Upper lobe of left lung (tissue), 6 donors: ENCODE results near the gene CAPN6. TPM values are rescaled to one million over a fixed set of nuclear protein-coding genes. Genes with fewer than 3 reads are reported as not detected.

Experiments
- ATAC-seq, 2 donors: fragments of 200-7000 bp; cut with Tn5 transposase; one replicate each; pipeline ENCODE4 v1.9.1; 2022; ENCODE audit warnings: mild to moderate bottlenecking in 2 of 2, moderate library complexity in 2 of 2; ENCODE audit not compliant: low FRiP score in 2 of 2
- DNase-seq, 2 donors: peaks; one replicate each; pipeline ENCODE4 v3.0.0-alpha.2; 2019 to 2020
- H3K27ac ChIP-seq, 4 donors: fragments of 200-600 bp; sonication (generic); one replicate each; pipeline ENCODE4 v1.5.1; 2016 to 2019
- H3K27me3 ChIP-seq, 4 donors: fragments of 200-600 bp; sonication (generic); one replicate each; pipeline ENCODE4 v1.5.1; 2017 to 2019
- H3K36me3 ChIP-seq, 4 donors: fragments of 200-600 bp; sonication (generic); one replicate each; pipeline ENCODE4 v1.5.1; 2016 to 2019
- H3K4me1 ChIP-seq, 4 donors: fragments of 200-600 bp; sonication (generic); one replicate each; pipeline ENCODE4 v1.5.1; 2018 to 2019
- H3K4me3 ChIP-seq, 4 donors: fragments of 200-600 bp; sonication (generic); one replicate each; pipeline ENCODE4 v1.5.1; 2017 to 2019; ENCODE audit warnings: mild to moderate bottlenecking in 2 of 4, moderate library complexity in 1 of 4
- H3K9me3 ChIP-seq, 4 donors: fragments of 200-600 bp; sonication (generic); one replicate each; pipeline ENCODE4 v1.5.1; 2018 to 2019
- EP300 ChIP-seq, 4 donors: sonication (generic); formaldehyde crosslinking; IDR thresholded peaks; one replicate each; pipeline ENCODE4 v1.5.1; 2017; ENCODE audit warnings: antibody characterized with exemption in 4 of 4, control low read depth in 2 of 4
- POLR2A ChIP-seq, 4 donors: fragments of 450-650 bp; IDR thresholded peaks; one replicate each; pipeline ENCODE4 v1.5.1; 2016 to 2017; ENCODE audit warnings: antibody characterized with exemption in 4 of 4, mild to moderate bottlenecking in 2 of 4
- POLR2AphosphoS5 ChIP-seq, 2 donors: sonication (generic); formaldehyde crosslinking; IDR thresholded peaks; one replicate each; pipeline ENCODE4 v1.5.1; 2017; ENCODE audit warnings: antibody characterized with exemption in 2 of 2
- WGBS, 2 donors: methylation state at CpG; one replicate each; pipeline ENCODE4 v1.1.5; 2017 to 2018; 5-methylcytosine and 5-hydroxymethylcytosine counted together
- total RNA-seq, 6 donors: library from RNA; depleted of rRNA in 4 of 6; stranded (reverse); fragments of >200 nt in 4 of 6; gene quantifications; one replicate each; pipeline versions ENCODE4 v1.1.0 to v1.2.1, GENCODE V29; 2016 to 2021
- TF ChIP-seq, protein P1 (sequence below), 6 experiments: fragments of 450-650 bp in 4 of 6; fragments of 200-600 bp in 2 of 6; sonication (generic) in 2 of 6; IDR thresholded peaks; one replicate each; pipeline ENCODE4 v1.5.1; 2016 to 2019; ENCODE audit warnings: antibody characterized with exemption in 6 of 6
- donor health status: DM: no; HTN: no; CAD: no; lungs with moderate emphysema.
- donor health status: DM: no; HTN: yes; CAD: no; lungs with severe emphysema.

CAPN6 gene
- total RNA-seq, 6 donors from 2014 or later = 0.20 to 0.69 (median 0.43) TPM; not detected in 2

GRCh38 chrX:111308039-111308438, 37.8 kb upstream of the CAPN6 start:
- no peak for TF ChIP-seq POLR2AphosphoS5 (IDR thresholded peaks at IDR 0.05)
- no peak for TF ChIP-seq EP300 (IDR thresholded peaks at IDR 0.05)
- TF ChIP-seq, protein P1, sequence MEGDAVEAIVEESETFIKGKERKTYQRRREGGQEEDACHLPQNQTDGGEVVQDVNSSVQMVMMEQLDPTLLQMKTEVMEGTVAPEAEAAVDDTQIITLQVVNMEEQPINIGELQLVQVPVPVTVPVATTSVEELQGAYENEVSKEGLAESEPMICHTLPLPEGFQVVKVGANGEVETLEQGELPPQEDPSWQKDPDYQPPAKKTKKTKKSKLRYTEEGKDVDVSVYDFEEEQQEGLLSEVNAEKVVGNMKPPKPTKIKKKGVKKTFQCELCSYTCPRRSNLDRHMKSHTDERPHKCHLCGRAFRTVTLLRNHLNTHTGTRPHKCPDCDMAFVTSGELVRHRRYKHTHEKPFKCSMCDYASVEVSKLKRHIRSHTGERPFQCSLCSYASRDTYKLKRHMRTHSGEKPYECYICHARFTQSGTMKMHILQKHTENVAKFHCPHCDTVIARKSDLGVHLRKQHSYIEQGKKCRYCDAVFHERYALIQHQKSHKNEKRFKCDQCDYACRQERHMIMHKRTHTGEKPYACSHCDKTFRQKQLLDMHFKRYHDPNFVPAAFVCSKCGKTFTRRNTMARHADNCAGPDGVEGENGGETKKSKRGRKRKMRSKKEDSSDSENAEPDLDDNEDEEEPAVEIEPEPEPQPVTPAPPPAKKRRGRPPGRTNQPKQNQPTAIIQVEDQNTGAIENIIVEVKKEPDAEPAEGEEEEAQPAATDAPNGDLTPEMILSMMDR (IDR thresholded peaks at IDR 0.05) = no peak
- DNase-seq = no peak
- WGBS, 2 donors = 54 to 62% methylated on average over 3 of the region's 3 CpGs
- no peak for ATAC-seq
- Histone ChIP-seq H3K4me3 (no peak overlapping the region), H3K9me3 (no peaks in the 10 kb centered on the region), H3K27ac (no peak overlapping the region), H3K4me1 (no peaks in the 10 kb centered on the region), H3K27me3 (no peaks in the 10 kb centered on the region), H3K36me3 (no peaks in the 10 kb centered on the region)

DNA sequence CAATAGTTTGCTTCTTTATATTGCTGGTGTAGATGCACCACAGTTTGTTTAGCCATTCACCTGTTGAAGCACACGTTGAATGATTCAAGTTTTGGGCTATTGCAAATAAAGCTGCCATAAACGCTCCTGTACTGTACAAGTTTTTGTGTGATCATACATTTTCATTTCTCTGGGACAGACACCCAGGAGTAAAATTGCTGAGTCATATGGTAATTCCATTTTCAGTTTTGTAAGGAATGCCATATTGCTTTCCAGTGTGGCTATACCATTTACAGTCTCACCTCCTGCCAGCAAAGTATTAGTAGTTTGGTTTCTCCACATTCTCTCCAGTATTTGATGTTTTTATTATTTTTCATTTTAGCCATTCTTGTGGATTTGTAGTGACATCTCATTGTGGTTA, 32.0 kb upstream of the CAPN6 start:
- ATAC-seq (no peak), DNase-seq (no peak)
- Histone ChIP-seq H3K36me3 (no peaks in the 10 kb centered on the region), H3K27ac (no peak overlapping the region), H3K4me3 (no peak overlapping the region), H3K4me1 (no peaks in the 10 kb centered on the region), H3K9me3 (no peaks in the 10 kb centered on the region), H3K27me3 (no peaks in the 10 kb centered on the region)
- TF ChIP-seq, protein P1 (IDR thresholded peaks at IDR 0.05) = no peak
- no peak for TF ChIP-seq EP300 (IDR thresholded peaks at IDR 0.05)
- 44 to 64% methylated on average over 2 of the region's 2 CpGs for WGBS, 2 donors

DNA sequence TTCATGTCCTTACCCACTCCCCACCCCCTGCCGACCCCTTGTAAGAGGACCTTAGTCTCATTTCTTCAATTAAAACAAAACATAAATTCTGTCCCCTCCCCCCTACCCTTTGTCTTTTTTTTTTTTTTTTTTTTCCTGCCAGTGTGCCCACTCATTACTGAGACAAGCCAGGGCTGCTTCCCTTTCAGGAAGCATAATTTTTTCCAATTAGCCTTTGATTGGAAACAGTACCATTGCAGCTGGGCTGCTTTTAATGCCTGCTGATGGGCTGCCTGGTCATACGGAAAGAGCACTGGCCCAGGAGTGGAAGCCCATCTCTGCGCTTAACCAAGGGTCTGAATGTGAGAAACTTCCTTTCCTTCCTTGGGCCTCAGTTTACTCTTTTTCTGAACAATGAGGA, 18.6 kb upstream of the CAPN6 start:
- Histone ChIP-seq H3K4me1 (no peaks in the 10 kb centered on the region), H3K36me3 (no peaks in the 10 kb centered on the region), H3K9me3 (no peaks in the 10 kb centered on the region), H3K27me3 (no peaks in the 10 kb centered on the region), H3K4me3 (no peak overlapping the region), H3K27ac (no peak overlapping the region)
- ATAC-seq (no peak), DNase-seq (no peak)
- 82 to 95% methylated on average over 3 of the region's 3 CpGs for WGBS, 2 donors
- TF ChIP-seq EP300 (IDR thresholded peaks at IDR 0.05) (no peak), POLR2A (IDR thresholded peaks at IDR 0.05) (no peak), POLR2AphosphoS5 (IDR thresholded peaks at IDR 0.05) (no peak)
- TF ChIP-seq, protein P1 (IDR thresholded peaks at IDR 0.05) = no peak

GRCh38 chrX:111284631-111285293, 14.5 kb upstream of the CAPN6 start:
- Histone ChIP-seq H3K4me3 (no peak overlapping the region), H3K4me1 (no peaks in the 10 kb centered on the region), H3K36me3 (no peaks in the 10 kb centered on the region), H3K27me3 (no peaks in the 10 kb centered on the region), H3K9me3 (no peaks in the 10 kb centered on the region), H3K27ac (no peak overlapping the region)
- 41 to 70% methylated on average over 8 of the region's 8 CpGs for WGBS, 2 donors
- ATAC-seq (no peak), DNase-seq (no peak)
- TF ChIP-seq POLR2A (IDR thresholded peaks at IDR 0.05) (no peak), POLR2AphosphoS5 (IDR thresholded peaks at IDR 0.05) (no peak), EP300 (IDR thresholded peaks at IDR 0.05) (no peak)
- TF ChIP-seq, protein P1 (IDR thresholded peaks at IDR 0.05) = no peak

- TF ChIP-seq POLR2AphosphoS5 (IDR thresholded peaks at IDR 0.05) (no peak), POLR2A (IDR thresholded peaks at IDR 0.05) (no peak), EP300 (IDR thresholded peaks at IDR 0.05) (no peak)
- TF ChIP-seq, protein P1 (IDR thresholded peaks at IDR 0.05) = no peak
- DNase-seq (no peak), ATAC-seq (no peak)
- Histone ChIP-seq H3K27ac (no peak overlapping the region), H3K36me3 (no peaks in the 10 kb centered on the region), H3K4me1 (no peaks in the 10 kb centered on the region), H3K4me3 (no peak overlapping the region), H3K27me3 (no peaks in the 10 kb centered on the region), H3K9me3 (no peaks in the 10 kb centered on the region)
- 49 to 76% methylated on average over 2 of the region's 2 CpGs for WGBS, 2 donors
These were observed 13.2 kb upstream of the CAPN6 start for GRCh38 chrX:111283446-111283845.
